Loucy (cell line): ENCODE data around the gene CNBD2.

Experiments used
- CTCF ChIP-seq: fragments of 200-600 bp; sonication (generic); conservative IDR thresholded peaks from 2 replicates; pipeline ENCODE4 v1.5.1; 2014; ENCODE audit warnings: mild to moderate bottlenecking, antibody characterized with exemption, low read length
- EZH2phosphoT487 ChIP-seq: fragments of 200-600 bp; IDR thresholded peaks from 2 replicates; pipeline ENCODE4 v1.6.1; 2018; ENCODE audit warnings: antibody characterized with exemption, mild to moderate bottlenecking, moderate library complexity, borderline replicate concordance

GRCh38 chr20:36064658-36065426 lies 96.5 kb downstream of the CNBD2 start:
- TF ChIP-seq CTCF (no peak), EZH2phosphoT487 (no peak)
